GM18909 (cell line): ENCODE measurements around the gene SLC29A4.

Experiments used
- ATAC-seq: cut with Tn5 transposase; IDR thresholded peaks from one replicate; pipeline ENCODE4 v1.9.1; 2021; ENCODE audit warnings: mild to moderate bottlenecking; ENCODE audit not compliant: unreplicated experiment, poor library complexity

SLC29A4 gene

DNA sequence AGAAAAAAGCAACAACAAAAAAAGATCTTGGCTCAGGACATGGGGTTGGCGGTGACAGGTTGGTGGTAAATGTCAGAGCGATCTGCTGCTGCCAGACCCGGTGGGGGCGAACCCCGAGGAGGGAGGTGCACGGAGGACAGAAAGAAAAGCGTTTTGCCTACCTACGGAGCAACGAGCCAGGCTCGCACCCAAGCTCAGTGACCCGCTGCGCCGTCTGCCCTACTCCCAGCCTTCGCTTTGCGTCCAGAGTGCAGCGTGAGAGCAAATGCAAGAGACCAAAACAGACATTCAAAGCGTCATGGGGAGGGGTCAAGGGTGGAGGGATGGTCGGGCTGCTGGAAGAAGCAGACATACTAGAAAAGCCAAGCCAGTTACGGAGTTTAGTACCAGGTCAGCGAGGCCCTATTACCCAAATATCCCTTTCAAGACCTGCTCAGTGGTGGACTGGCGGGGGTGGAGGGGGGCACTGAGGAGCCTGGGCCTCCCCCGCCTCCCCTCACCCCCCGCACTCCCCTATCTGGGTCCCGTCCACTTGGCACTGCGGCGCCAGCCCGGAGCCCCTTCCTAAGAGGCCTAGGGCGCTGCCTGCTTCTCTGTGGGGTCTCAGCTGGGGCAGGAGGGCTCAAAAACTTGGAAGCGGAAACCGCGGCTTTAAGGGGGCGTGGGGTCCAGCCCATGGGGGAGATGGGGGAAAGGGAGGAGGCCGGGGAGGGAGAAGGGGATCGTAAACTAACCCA is 66.9 kb downstream of the SLC29A4 start:
- ATAC-seq, result no peak

DNA sequence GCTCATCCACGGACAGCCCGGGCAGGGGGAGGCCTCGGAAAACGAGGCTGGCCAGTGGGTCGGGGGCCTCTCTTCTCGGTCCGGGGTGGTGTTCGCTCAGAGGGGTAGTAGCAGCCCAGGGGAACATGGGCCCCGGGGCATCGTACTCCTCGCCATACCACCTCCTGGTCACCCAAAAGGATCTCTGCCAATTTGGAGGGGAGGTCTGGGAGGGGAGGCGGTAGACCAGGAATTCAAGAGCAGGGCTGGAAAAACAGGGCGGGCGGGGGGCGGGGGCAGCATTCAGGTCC is 67.4 kb downstream of the SLC29A4 start:
- no peak for ATAC-seq

DNA sequence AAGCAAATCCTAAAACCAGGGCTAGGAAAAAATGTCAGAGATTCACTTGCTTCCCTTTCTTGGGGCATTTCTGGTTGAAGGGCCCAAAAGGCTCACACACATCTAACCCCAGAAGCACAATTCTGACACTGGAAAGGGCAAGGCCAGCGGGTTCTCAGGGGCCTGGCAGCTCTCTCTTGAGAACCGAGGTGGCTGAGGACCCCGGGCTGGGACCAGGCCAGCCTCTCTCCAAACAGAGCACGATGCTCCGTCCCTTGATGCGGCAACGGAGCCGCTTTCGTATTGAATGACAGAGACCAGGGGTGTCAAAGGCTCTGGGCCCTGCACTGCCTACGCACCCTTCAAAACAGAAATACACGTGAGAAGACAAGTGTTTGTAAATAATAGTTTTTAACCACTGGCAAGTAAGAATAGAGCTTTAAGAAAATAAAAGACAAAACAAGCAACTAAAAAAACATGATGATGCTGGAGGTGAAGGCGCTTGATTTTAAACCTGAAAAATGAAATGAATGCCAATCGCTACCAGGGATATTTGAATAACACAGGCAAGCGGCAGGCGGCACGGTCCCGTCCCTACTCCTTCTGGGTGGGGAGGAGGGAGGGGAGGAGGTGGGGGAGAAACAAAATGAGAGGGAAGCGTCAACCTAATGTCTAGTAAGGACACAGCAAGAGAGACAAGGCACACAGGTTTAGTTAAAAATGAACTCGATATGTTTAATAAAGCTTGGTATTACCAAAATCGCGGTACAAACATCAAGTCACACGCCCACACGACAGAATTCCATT is 68.0 kb downstream of the SLC29A4 start:
- ATAC-seq, result no peak

DNA sequence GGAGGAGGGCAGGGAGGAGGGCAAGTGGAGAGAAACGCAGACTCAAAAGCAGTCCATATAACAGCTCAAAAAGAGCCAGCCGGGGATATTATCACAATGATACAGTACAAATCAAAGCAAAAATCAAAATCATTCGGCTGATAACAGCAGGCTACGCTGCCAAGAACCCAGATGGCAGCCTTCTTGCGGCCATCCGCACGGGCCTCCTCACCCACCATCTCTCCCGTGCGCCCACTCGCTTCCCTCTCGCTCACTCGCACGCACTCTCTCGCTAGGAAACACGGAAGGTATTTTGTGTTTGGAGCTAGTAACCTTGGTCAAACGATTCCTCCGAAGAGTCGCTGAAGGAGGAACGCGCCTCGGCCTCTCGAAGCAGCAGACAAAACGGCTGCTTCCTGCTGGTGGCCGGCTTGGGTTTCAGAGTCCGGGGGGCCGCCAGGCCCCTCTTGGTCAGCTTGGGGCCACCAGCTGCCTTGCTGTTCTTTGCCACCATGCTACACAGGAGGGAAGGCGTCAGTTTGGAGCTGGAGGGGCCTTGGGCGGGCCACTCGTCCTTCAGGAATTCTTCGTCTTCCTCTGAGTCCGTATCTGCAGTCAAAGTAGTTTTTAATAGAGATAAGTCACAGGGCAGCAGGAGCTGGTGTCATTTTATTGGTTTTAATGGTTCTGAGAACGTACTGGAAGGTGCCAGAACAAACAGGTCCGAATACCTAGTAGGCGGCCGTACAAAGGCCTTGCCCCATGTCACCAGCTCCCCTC is 68.9 kb downstream of the SLC29A4 start:
- no peak for ATAC-seq

DNA sequence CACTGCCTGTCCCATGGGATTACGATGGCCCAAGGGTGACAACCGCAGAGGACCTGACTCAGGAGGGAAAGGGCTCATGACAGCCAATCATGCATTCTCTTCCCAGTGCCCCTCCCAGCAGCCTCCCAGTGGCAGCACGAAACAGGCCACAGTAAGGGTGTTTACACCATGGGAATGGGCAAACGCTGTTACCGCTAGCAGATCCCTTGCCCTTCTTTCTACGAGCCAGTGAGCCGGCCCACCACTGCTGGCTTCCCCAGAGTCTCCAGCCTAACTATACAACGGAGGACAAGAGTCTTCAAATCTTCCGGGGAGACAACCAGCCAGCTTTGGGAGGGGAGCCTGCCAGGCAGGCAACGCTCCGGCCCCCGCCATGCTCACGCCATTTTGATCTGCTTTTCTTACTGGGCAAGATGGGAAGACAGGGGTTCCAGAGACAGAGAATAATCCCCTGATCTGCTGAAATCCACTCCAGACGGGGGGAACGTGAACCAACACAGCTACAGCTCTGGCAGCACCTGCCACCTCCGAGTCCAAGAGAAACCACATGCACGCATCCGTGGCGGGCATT is 69.8 kb downstream of the SLC29A4 start:
- no peak for ATAC-seq

DNA sequence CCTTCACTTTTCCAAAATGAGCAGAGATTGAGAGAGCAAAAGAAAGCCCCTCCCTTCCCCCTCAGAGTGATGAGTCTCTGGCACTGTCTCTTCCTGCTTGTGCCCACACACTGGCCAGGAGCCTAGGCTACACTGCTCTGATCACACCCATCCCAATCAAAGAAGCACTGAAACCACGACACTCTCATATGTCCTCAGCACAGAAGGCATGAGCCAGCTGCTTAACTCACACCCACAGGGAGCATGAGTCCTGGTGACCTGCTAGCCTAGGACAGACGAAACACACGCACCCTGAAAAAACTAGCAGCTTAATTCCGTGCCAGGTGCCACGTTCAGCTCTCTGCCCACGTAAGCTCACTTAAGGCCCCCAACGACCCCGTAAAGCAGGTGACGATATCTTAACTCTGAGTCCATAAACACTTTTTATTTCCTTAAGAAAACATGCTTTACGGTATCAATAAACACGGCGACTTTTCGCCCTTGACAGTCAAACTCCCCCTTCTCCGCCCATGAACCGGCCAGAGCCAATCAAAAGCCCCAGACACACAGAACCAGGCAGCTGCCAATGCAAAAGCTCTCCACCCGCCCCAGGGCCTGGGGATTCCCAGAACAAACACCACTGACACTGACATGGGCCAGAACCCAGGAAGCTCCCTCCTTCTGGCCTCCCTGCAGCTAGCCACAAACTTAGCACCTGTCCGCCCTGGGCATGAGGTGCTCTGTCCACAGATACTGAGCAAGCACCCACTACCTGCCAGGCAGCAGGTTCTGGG is 71.9 kb downstream of the SLC29A4 start:
- no peak for ATAC-seq
